ENCODE data around the gene COASY.
A peak's percentile ranks its signal among the peaks of the same experiment; 100 is the strongest.
"Not testable (repeated sequence)": the region's sequence is repeated elsewhere in the genome, so short reads cannot be mapped to it uniquely, and the experiment has no call there.

Gene COASY

GRCh38 chr17:42585353-42585752 lies 23.4 kb downstream of the COASY start:
- Mint-ChIP-seq H3K9me3 (no peaks in the 10 kb centered on the region), H3K4me1 (peaks cover 27% of the 10 kb centered on the region), H3K27me3 (no peaks in the 10 kb centered on the region), H3K27ac (peak overlapping the region; percentile 74), H3K36me3 (peaks cover 21% of the 10 kb centered on the region), H3K4me3 (no peak overlapping the region)
- DNase-seq (ENCODE audit: low spot score in 2 of 2), result no peak
- no peak for ATAC-seq (ENCODE audit: low read depth)

GRCh38 chr17:42586514-42587230 lies 24.7 kb downstream of the COASY start:
- peaks cover 27% of the 10 kb centered on the region for H3K4me1 Mint-ChIP-seq
- ATAC-seq (ENCODE audit: low read depth) (peak; percentile 85), DNase-seq (ENCODE audit: low spot score in 2 of 2) (no peak)
- peak overlapping the region; percentile 78 for H3K4me3 Mint-ChIP-seq
- peak overlapping the region; percentile 74 for H3K27ac Mint-ChIP-seq
- no peaks in the 10 kb centered on the region for H3K9me3 Mint-ChIP-seq
- H3K36me3 Mint-ChIP-seq, result peaks cover 20% of the 10 kb centered on the region
- H3K27me3 Mint-ChIP-seq, result no peaks in the 10 kb centered on the region

GRCh38 chr17:42590886-42591285 lies 28.9 kb downstream of the COASY start:
- H3K36me3 Mint-ChIP-seq, result peaks cover 14% of the 10 kb centered on the region
- H3K4me3 Mint-ChIP-seq, result no peak overlapping the region
- no peak for ATAC-seq (ENCODE audit: low read depth)
- H3K27me3 Mint-ChIP-seq, result no peaks in the 10 kb centered on the region
- no peak overlapping the region for H3K27ac Mint-ChIP-seq
- peaks cover 23% of the 10 kb centered on the region for H3K4me1 Mint-ChIP-seq
- DNase-seq (ENCODE audit: low spot score in 2 of 2), result no peak
- H3K9me3 Mint-ChIP-seq, result no peaks in the 10 kb centered on the region

GRCh38 chr17:42591411-42591810 lies 29.5 kb downstream of the COASY start:
- Mint-ChIP-seq H3K36me3 (peaks cover 16% of the 10 kb centered on the region), H3K4me1 (peaks cover 20% of the 10 kb centered on the region), H3K4me3 (no peak overlapping the region), H3K27ac (no peak overlapping the region), H3K27me3 (no peaks in the 10 kb centered on the region), H3K9me3 (no peaks in the 10 kb centered on the region)
- DNase-seq (ENCODE audit: low spot score in 2 of 2) (no peak), ATAC-seq (ENCODE audit: low read depth) (no peak)

GRCh38 chr17:42596386-42596785 lies 34.4 kb downstream of the COASY start:
- Mint-ChIP-seq H3K27ac (no peak overlapping the region), H3K36me3 (peaks cover 7% of the 10 kb centered on the region), H3K4me1 (peaks cover 6% of the 10 kb centered on the region), H3K9me3 (no peaks in the 10 kb centered on the region), H3K4me3 (no peak overlapping the region), H3K27me3 (no peaks in the 10 kb centered on the region)
- DNase-seq (ENCODE audit: low spot score in 2 of 2) (no peak), ATAC-seq (ENCODE audit: low read depth) (no peak)

- Mint-ChIP-seq H3K27me3 (no peaks in the 10 kb centered on the region), H3K36me3 (peaks cover 6% of the 10 kb centered on the region), H3K9me3 (no peaks in the 10 kb centered on the region), H3K4me1 (peaks cover 13% of the 10 kb centered on the region), H3K4me3 (no peak overlapping the region), H3K27ac (no peak overlapping the region)
- DNase-seq (ENCODE audit: low spot score in 2 of 2) (no peak), ATAC-seq (ENCODE audit: low read depth) (no peak)
These were observed 37.0 kb downstream of the COASY start for GRCh38 chr17:42598905-42599304.

- Mint-ChIP-seq H3K4me1 (peaks cover 34% of the 10 kb centered on the region), H3K9me3 (no peaks in the 10 kb centered on the region), H3K4me3 (peak overlapping the region; percentile 21), H3K27me3 (no peaks in the 10 kb centered on the region), H3K27ac (peak overlapping the region; percentile 21), H3K36me3 (peaks cover 6% of the 10 kb centered on the region)
- ATAC-seq (ENCODE audit: low read depth) (peak; percentile 83), DNase-seq (ENCODE audit: low spot score in 2 of 2) (no peak)
These were observed 41.4 kb downstream of the COASY start for GRCh38 chr17:42603318-42603717.

GRCh38 chr17:42607769-42608168 lies 45.8 kb downstream of the COASY start:
- no peaks in the 10 kb centered on the region for H3K9me3 Mint-ChIP-seq
- H3K4me3 Mint-ChIP-seq, result peak overlapping the region; percentile 97
- peaks cover 6% of the 10 kb centered on the region for H3K36me3 Mint-ChIP-seq
- ATAC-seq (ENCODE audit: low read depth) (no peak), DNase-seq (ENCODE audit: low spot score in 2 of 2) (no peak)
- peak overlapping the region; percentile 93 for H3K27ac Mint-ChIP-seq
- no peaks in the 10 kb centered on the region for H3K27me3 Mint-ChIP-seq
- peaks cover 28% of the 10 kb centered on the region for H3K4me1 Mint-ChIP-seq

- H3K4me1 Mint-ChIP-seq, result peaks cover 24% of the 10 kb centered on the region
- no peak for DNase-seq (ENCODE audit: low spot score in 2 of 2)
These were observed 46.6 kb downstream of the COASY start for GRCh38 chr17:42608305-42609181.

GRCh38 chr17:42609182-42609813 lies 47.4 kb downstream of the COASY start, which contains the start of the genes RETREG3 and TUBG1:
TSS of gene RETREG3 (minus strand) at chr17:42609374. CDS start at chr17:42609324, 50 bp downstream.
TSS of gene TUBG1 (plus strand) at chr17:42609683. CDS start at chr17:42609738, 55 bp downstream.
- H3K27ac Mint-ChIP-seq, result peak within 1 kb of the TSS; percentile 93
- H3K4me1 Mint-ChIP-seq, result peaks cover 22% of the 10 kb centered on the region
- H3K4me3 Mint-ChIP-seq, result peak within 1 kb of the TSS; percentile 97
- no peaks in the 10 kb centered on the region for H3K27me3 Mint-ChIP-seq
- H3K9me3 Mint-ChIP-seq, result no peaks in the 10 kb centered on the region
- ATAC-seq (ENCODE audit: low read depth) (peak; percentile 88), DNase-seq (ENCODE audit: low spot score in 2 of 2) (peak; percentile 96 to 99)
- H3K36me3 Mint-ChIP-seq, result peaks cover 11% of the 10 kb centered on the region

More at GRCh38 chr17:42608305-42609181, 46.6 kb downstream of the COASY start:
- Mint-ChIP-seq H3K36me3 (peaks cover 7% of the 10 kb centered on the region), H3K4me3 (peak overlapping the region; percentile 97), H3K9me3 (no peaks in the 10 kb centered on the region), H3K27ac (peak overlapping the region; percentile 93), H3K27me3 (no peaks in the 10 kb centered on the region)
- ATAC-seq (ENCODE audit: low read depth), result peak; percentile 63

GRCh38 chr17:42609814-42610801 lies 48.2 kb downstream of the COASY start:
- H3K4me1 Mint-ChIP-seq, result peaks cover 16% of the 10 kb centered on the region
- H3K27me3 Mint-ChIP-seq; H3K9me3 Mint-ChIP-seq; ATAC-seq (ENCODE audit: low read depth): not testable (repeated sequence)
- H3K27ac Mint-ChIP-seq, result peak overlapping the region; percentile 93
- peak in 1 of 2 donors; percentile 12 for DNase-seq (ENCODE audit: low spot score in 2 of 2)
- peaks cover 11% of the 10 kb centered on the region for H3K36me3 Mint-ChIP-seq
- H3K4me3 Mint-ChIP-seq, result peak overlapping the region; percentile 97

- Mint-ChIP-seq H3K36me3 (peaks cover 10% of the 10 kb centered on the region), H3K4me1 (peaks cover 4% of the 10 kb centered on the region), H3K27me3 (no peaks in the 10 kb centered on the region), H3K27ac (no peak overlapping the region), H3K4me3 (no peak overlapping the region), H3K9me3 (no peaks in the 10 kb centered on the region)
- no peak for ATAC-seq (ENCODE audit: low read depth)
- DNase-seq (ENCODE audit: low spot score in 2 of 2), result no peak
These were observed 50.1 kb downstream of the COASY start for GRCh38 chr17:42612013-42612412.

GRCh38 chr17:42613699-42614295 lies 51.8 kb downstream of the COASY start:
- no peaks in the 10 kb centered on the region for H3K27me3 Mint-ChIP-seq
- H3K36me3 Mint-ChIP-seq, result peaks cover 10% of the 10 kb centered on the region
- H3K9me3 Mint-ChIP-seq, result no peaks in the 10 kb centered on the region
- H3K4me3 Mint-ChIP-seq, result no peak overlapping the region
- no peak for ATAC-seq (ENCODE audit: low read depth)
- H3K27ac Mint-ChIP-seq, result no peak overlapping the region
- no peak for DNase-seq (ENCODE audit: low spot score in 2 of 2)
- H3K4me1 Mint-ChIP-seq, result peaks cover 7% of the 10 kb centered on the region

All from memory B cell (primary cell).